B cell (primary cell): ENCODE results near the gene PTGDR2. TPM values are rescaled to one million over a fixed set of nuclear protein-coding genes. Genes with fewer than 3 reads are reported as not detected.

Experiments used
- ATAC-seq: fragments of 200-7000 bp; cut with Tn5 transposase; one replicate; pipeline ENCODE4 v1.10.0; 2021; ENCODE audit warnings: low read depth, mild to moderate bottlenecking, moderate number of reproducible peaks, moderate library complexity
- CTCF ChIA-PET: fragments of 350-600 bp; sonication (Branson Sonifier 250); formaldehyde crosslinking; loops from one replicate; lab custom pipeline; 2021; ENCODE audit warnings: antibody characterized with exemption, inconsistent platforms; lab: Charles Lee
- POLR2A ChIA-PET: fragments of 350-600 bp; sonication (Branson Sonifier 250); formaldehyde crosslinking; loops from one replicate; lab custom pipeline; 2021; ENCODE audit warnings: antibody characterized with exemption; lab: Charles Lee
- DNase-seq: peaks from one replicate; pipeline ENCODE4 v3.0.0; 2013
- H2AFZ ChIP-seq: 2 replicates; pipeline ENCODE4 v1.6.1; 2012; ENCODE audit warnings: mild to moderate bottlenecking, low read depth, low read length; ENCODE audit not compliant: insufficient read depth, poor library complexity, severe bottlenecking
- H3K27ac ChIP-seq, 2 donors: 1 replicate in 1 of 2; 2 replicates in 1 of 2; pipeline ENCODE4 v1.5.1; 2012 to 2013; ENCODE audit warnings: low read length in 2 of 2, mild to moderate bottlenecking in 2 of 2, moderate library complexity in 1 of 2
- H3K27me3 ChIP-seq, 4 experiments: fragments of 200-600 bp in 1 of 4; sonication (generic) in 1 of 4; replicated peaks in 1 of 4; 1 replicate in 2 of 4; 2 replicates in 2 of 4; pipeline versions ENCODE4 v1.6.1 to v1.7.0; 2013 to 2016; ENCODE audit warnings: low read length in 3 of 4, mild to moderate bottlenecking in 2 of 4, mixed read lengths in 1 of 4, moderate library complexity in 1 of 4; ENCODE audit not compliant: insufficient read depth in 4 of 4, control insufficient read depth in 3 of 4; ENCODE audit errors: control extremely low read depth in 1 of 4
- H3K36me3 ChIP-seq, 2 experiments: replicated peaks in 1 of 2; 1 replicate in 1 of 2; 2 replicates in 1 of 2; pipeline versions ENCODE4 v1.6.1 to v1.7.1; 2013; ENCODE audit warnings: low read length in 1 of 2; ENCODE audit not compliant: insufficient read depth in 2 of 2, control insufficient read depth in 1 of 2; ENCODE audit errors: control extremely low read depth in 1 of 2, extremely low read depth in 1 of 2
- H3K4me1 ChIP-seq, 2 donors: fragments of 200-600 bp in 1 of 2; sonication (generic) in 1 of 2; 1 replicate in 1 of 2; 2 replicates in 1 of 2; pipeline versions ENCODE4 v1.5.1 to v1.6.1; 2013 to 2017; ENCODE audit warnings: low read length in 2 of 2; ENCODE audit not compliant: control insufficient read depth in 2 of 2, insufficient read depth in 2 of 2
- H3K4me2 ChIP-seq: replicated peaks from 2 replicates; pipeline ENCODE3; 2012; ENCODE audit warnings: mild to moderate bottlenecking, low read depth, low read length; ENCODE audit not compliant: poor library complexity, severe bottlenecking
- H3K4me3 ChIP-seq, 5 experiments: fragments of 200-600 bp in 1 of 5; sonication (generic) in 1 of 5; 1 replicate in 3 of 5; 2 replicates in 2 of 5; pipeline versions ENCODE4 v1.5.1 to v1.7.0; 2011 to 2016; ENCODE audit warnings: low read length in 4 of 5, mild to moderate bottlenecking in 4 of 5, low read depth in 2 of 5, control low read depth in 1 of 5, moderate library complexity in 1 of 5; ENCODE audit not compliant: insufficient read depth in 1 of 5; ENCODE audit errors: control extremely low read depth in 1 of 5, extremely low read depth in 1 of 5
- H3K79me2 ChIP-seq: fragments of 200-600 bp; sonication (generic); one replicate; pipeline ENCODE4 v1.6.0; 2016; ENCODE audit warnings: low read length; ENCODE audit not compliant: control insufficient read depth, insufficient read depth
- H3K9ac ChIP-seq: fragments of 200-600 bp; sonication (generic); 2 replicates; pipeline ENCODE4 v1.6.1; 2017; ENCODE audit warnings: mild to moderate bottlenecking, low read length, moderate library complexity
- H3K9me3 ChIP-seq, 3 donors: one replicate each; pipeline versions ENCODE4 v1.6.1 to v1.7.1; 2013; ENCODE audit warnings: low read length in 2 of 3; ENCODE audit not compliant: control insufficient read depth in 2 of 3, insufficient read depth in 1 of 3; ENCODE audit errors: control extremely low read depth in 1 of 3
- H4K20me1 ChIP-seq: 2 replicates; pipeline ENCODE4 v1.6.0; 2012; ENCODE audit warnings: mild to moderate bottlenecking, low read length; ENCODE audit not compliant: insufficient read depth, control insufficient read depth, poor library complexity, severe bottlenecking
- H3K27ac Mint-ChIP-seq: one replicate; pipeline ENCODE4 v1.8.0; 2021; ENCODE audit warnings: mixed read lengths
- H3K27me3 Mint-ChIP-seq: one replicate; pipeline ENCODE4 v1.8.0; 2021; ENCODE audit warnings: mixed read lengths
- H3K4me1 Mint-ChIP-seq: one replicate; pipeline ENCODE4 v1.8.0; 2021; ENCODE audit warnings: mixed read lengths
- H3K4me3 Mint-ChIP-seq: one replicate; pipeline ENCODE4 v1.8.0; 2021; ENCODE audit warnings: mixed read lengths
- H3K9me3 Mint-ChIP-seq: one replicate; pipeline ENCODE4 v1.8.0; 2022; ENCODE audit warnings: mixed read lengths; ENCODE audit not compliant: insufficient read depth
- CTCF ChIP-seq: fragments of 200-600 bp; IDR thresholded peaks from one replicate; pipeline ENCODE4 v1.8.0; 2022; ENCODE audit warnings: antibody characterized with exemption, mild to moderate bottlenecking
- EZH2 ChIP-seq: IDR thresholded peaks from 2 replicates; pipeline ENCODE4 v1.6.1; 2012; ENCODE audit warnings: borderline replicate concordance, low read depth, mild to moderate bottlenecking, moderate library complexity, low read length; ENCODE audit not compliant: insufficient read depth, poor library complexity, severe bottlenecking
- WGBS: methylation state at CpG from one replicate; pipeline ENCODE4 v1.1.5; 2013; ENCODE audit warnings: missing lambda C conversion rate; ENCODE audit not compliant: insufficient coverage; 5-methylcytosine and 5-hydroxymethylcytosine counted together
- intact Hi-C: fragments of 100-400 bp; cut with micrococcal nuclease; formaldehyde crosslinking; loops from one replicate; pipeline ENCODE4 v1.10.0; 2022
- polyA plus RNA-seq: library from polyadenylated mRNA; depleted of rRNA; stranded (reverse); fragments of >200 nt; gene quantifications from 2 replicates; pipeline ENCODE4 v1.2.3, GENCODE V29; 2012
- total RNA-seq, 2 donors: library from RNA; stranded (reverse); fragments of 120-200 nt in 1 of 2; gene quantifications; 1 replicate in 1 of 2; 2 replicates in 1 of 2; pipeline versions ENCODE4 v1.2.3 to v1.2.4, GENCODE V29; 2013 to 2022

PTGDR2 gene
- total and polyA plus RNA-seq, 2 donors (not counting 1 experiment from before 2014, with no cell fraction given), result 0.03 TPM; not detected in 1

- no peaks in the 10 kb centered on the region for H3K27me3 ChIP-seq
- no peak overlapping the region for H3K4me2 ChIP-seq
- no peak overlapping the region for H3K4me3 ChIP-seq
- H3K27ac ChIP-seq, result no peak overlapping the region
- no peak for TF ChIP-seq EZH2
- no peak for TF ChIP-seq CTCF
- Mint-ChIP-seq H3K27me3 (no peaks in the 10 kb centered on the region), H3K4me3 (no peak overlapping the region), H3K4me1 (peaks cover 26% of the 10 kb centered on the region), H3K27ac (no peak overlapping the region), H3K9me3 (no peaks in the 10 kb centered on the region)
- no peak overlapping the region for H2AFZ ChIP-seq
- ChIA-PET CTCF (no interaction called here), POLR2A (no interaction called here)
- H3K36me3 ChIP-seq, result peaks cover 0 to 46% of the 10 kb centered on the region in 2 experiments
- H3K9ac ChIP-seq, result no peak overlapping the region
- H3K79me2 ChIP-seq, result peaks cover 13% of the 10 kb centered on the region
- DNase-seq (no peak), ATAC-seq (no peak)
- intact Hi-C loops, result no loop called here
- H4K20me1 ChIP-seq, result no peaks in the 10 kb centered on the region
- 91% methylated on average over 12 of the region's 12 CpGs for WGBS
- H3K4me1 ChIP-seq, result peaks cover 18 to 20% of the 10 kb centered on the region in 2 donors
- no peaks in the 10 kb centered on the region for H3K9me3 ChIP-seq
Observed at GRCh38 chr11:60847896-60848295, 7.9 kb downstream of the PTGDR2 start.

DNA sequence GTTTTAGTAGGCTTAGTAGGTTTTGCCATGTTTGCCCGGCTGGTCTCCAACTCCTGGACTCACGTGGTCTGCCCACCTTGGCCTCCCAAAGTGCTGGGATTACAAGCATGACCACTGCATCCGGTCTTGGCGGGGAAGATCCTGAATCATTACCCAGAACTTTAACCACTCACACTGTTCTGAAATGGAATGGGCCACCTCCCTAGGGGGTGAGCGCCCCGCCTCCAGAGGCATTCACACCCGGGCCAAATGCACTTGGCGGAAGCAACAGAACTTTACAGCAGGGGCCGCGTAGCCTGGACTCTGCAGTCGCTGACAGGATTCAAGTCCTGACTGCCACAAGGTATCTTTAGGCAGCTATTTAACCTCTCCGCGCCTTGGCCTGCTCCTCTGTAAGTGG lies 8.5 kb downstream of the PTGDR2 start:
- 80% methylated on average over 13 of the region's 13 CpGs for WGBS
- H3K27me3 ChIP-seq, result no peaks in the 10 kb centered on the region
- H3K4me1 Mint-ChIP-seq, result peaks cover 32% of the 10 kb centered on the region
- CTCF ChIA-PET, result interaction anchor here (1.5 kb wide), 1 partner anchor 52 kb away, joined by 4 read pairs; no protein-coding TSS in a partner anchor
- H3K27me3 Mint-ChIP-seq, result no peaks in the 10 kb centered on the region
- ATAC-seq (no peak), DNase-seq (no peak)
- TF ChIP-seq EZH2 (no peak), CTCF (no peak)
- peaks cover 19% of the 10 kb centered on the region for H3K79me2 ChIP-seq
- intact Hi-C loops, result no loop called here
- H3K9ac ChIP-seq, result no peak overlapping the region
- H3K4me3 Mint-ChIP-seq, result no peak overlapping the region
- no peaks in the 10 kb centered on the region for H4K20me1 ChIP-seq
- no peak overlapping the region for H3K4me3 ChIP-seq
- no peak overlapping the region for H3K4me2 ChIP-seq
- POLR2A ChIA-PET, result no interaction called here
- no peak overlapping the region for H3K27ac ChIP-seq
- no peak overlapping the region for H3K27ac Mint-ChIP-seq
- no peak overlapping the region for H2AFZ ChIP-seq
- no peaks in the 10 kb centered on the region for H3K9me3 Mint-ChIP-seq
- H3K4me1 ChIP-seq, result peaks cover 24 to 25% of the 10 kb centered on the region in 2 donors
- H3K9me3 ChIP-seq, result no peaks in the 10 kb centered on the region
- peaks cover 0 to 46% of the 10 kb centered on the region in 2 experiments for H3K36me3 ChIP-seq
